Right ventricle myocardium superior (tissue), 1 donor: ENCODE results near the gene RASA1. TPM values are rescaled to one million over a fixed set of nuclear protein-coding genes. Genes with fewer than 3 reads are reported as not detected.

ENCODE experiments used
- ATAC-seq: fragments of 200-7000 bp; cut with Tn5 transposase; one replicate; pipeline ENCODE4 v1.9.1; 2020; ENCODE audit warnings: mild to moderate bottlenecking; ENCODE audit not compliant: poor library complexity
- DNase-seq: peaks from one replicate; pipeline ENCODE4 v3.0.0-alpha.2; 2020
- intact Hi-C: fragments of 100-400 bp; cut with DNase I; formaldehyde crosslinking; loops from one replicate; pipeline ENCODE4 v1.11.2; 2022
- total RNA-seq: library from RNA; stranded (reverse); fragmentation: NEBNext Ultra II Directional; extraction: Animal tissue kit (Norgen Biotek cat#: 25700); gene quantifications from one replicate; pipeline ENCODE4 v1.2.1, GENCODE V29; 2021
- donor health status: DM: no; HTN: yes; CAD: no; lungs with severe emphysema.

The RASA1 gene
- total RNA-seq, 1 donor from 2014 or later: 18.1 TPM

DNA sequence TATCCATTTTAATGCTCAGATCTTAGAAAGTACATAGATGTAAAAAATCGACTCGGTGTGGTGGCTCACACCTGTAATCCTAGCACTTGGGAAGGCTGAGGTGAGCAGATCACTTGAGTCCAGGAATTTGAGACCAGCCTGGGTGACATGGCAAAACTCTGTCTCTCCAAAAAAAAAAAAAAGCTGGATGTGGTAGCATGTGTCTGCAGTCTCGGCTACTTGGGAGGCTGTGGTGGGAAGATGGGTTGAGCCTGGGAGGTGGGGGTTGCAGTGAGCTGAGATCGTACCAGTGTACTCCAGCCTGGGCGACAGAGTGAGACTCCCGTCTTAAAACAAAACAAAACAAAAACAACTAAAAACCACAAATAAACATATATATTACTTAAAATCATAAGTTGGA, 61.4 kb downstream of the RASA1 start:
- DNase-seq (no peak), ATAC-seq (no peak)
- intact Hi-C loops: no loop called here

DNA sequence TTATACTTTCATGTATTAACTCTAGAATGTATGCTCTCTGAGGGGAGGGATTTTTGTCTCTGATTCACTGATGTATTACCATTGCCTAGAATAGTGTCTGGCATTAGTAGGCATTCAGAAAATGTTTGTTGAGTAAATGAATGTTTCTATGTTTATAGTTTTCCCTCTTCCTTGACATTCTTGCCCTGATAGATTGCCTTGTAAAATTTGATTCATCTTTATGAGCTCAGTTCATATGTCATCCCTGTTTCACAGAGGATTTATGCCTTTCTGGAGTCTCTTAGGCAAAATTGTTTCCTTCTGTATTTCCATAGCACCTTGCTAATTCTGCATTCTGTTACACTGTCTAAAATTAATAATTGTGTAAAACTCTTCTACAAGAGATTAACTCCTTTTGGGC, 72.3 kb downstream of the RASA1 start:
- intact Hi-C loops: no loop called here
- DNase-seq (no peak), ATAC-seq (no peak)

DNA sequence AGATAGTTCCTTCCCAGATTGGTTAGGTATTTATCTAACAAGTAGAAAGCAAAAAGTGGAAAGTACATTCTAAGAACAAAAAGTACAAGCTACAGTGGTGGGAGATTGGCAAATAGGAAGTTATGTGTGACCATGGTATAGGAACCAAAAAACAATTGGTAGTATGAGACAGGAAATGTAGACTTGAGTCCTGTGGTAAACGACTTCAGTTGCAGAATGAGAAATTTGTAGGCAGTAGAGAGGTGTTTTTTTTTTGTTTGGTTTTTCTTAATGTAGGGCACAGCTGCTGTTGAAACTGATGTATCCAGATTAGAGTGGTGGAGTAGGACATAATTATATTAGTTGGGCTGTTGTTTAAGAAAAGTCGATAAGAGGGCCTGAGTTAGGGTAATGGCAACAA, 73.0 kb downstream of the RASA1 start:
- no peak for DNase-seq
- intact Hi-C loops: no loop called here
- no peak for ATAC-seq

- ATAC-seq (no peak), DNase-seq (no peak)
- intact Hi-C loops: no loop called here
Measured at GRCh38 chr5:87347272-87347671, 79.6 kb downstream of the RASA1 start.

DNA sequence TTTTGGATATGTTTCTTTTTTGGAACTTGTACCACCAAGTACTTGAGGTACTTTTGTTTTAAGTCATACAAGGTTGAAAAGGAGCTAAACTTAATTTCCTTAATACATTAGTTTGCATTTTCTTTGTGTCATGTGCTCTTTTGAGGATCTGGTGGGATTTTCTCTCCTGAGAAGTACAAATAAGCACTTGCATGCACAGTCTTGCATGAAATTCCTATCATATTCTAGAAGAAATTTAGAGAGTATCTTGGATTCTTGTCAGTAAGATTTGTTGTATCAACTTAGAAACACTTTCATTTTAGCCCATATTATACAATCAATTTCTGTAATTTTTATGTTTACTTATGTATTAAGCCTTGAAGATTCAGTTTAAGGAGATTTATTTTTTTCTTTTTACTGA, 80.2 kb downstream of the RASA1 start:
- intact Hi-C loops: no loop called here
- ATAC-seq: no peak

GRCh38 chr5:87354496-87354895, 86.8 kb downstream of the RASA1 start:
- no peak for DNase-seq
- ATAC-seq: no peak
- intact Hi-C loops: no loop called here

More for the DNA sequence above, 80.2 kb downstream of the RASA1 start:
- no peak for DNase-seq

- ATAC-seq: no peak
Measured at GRCh38 chr5:87359106-87359505, 91.4 kb downstream of the RASA1 start.

DNA sequence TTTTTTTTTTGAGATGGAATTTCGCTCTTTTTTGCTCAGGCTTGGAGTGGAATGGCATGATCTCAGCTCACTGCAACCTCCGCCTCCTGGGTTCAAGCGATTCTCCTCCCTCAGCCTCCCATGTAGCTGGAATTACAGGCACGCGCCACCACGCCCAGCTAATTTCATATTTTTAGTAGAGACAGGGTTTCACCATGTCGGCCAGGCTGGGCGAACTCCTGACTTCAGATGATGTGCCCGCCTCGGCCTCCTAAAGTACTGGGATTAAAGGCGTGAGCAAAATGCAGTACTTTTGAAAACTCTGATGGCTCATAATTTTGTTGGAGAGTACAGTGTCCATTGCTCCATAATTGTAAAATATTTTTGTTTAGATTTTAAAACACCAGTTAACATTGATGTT, 92.4 kb downstream of the RASA1 start:
- no peak for ATAC-seq
- intact Hi-C loops: no loop called here
- DNase-seq: no peak

More at GRCh38 chr5:87359106-87359505, 91.4 kb downstream of the RASA1 start:
- intact Hi-C loops: no loop called here
- no peak for DNase-seq

DNA sequence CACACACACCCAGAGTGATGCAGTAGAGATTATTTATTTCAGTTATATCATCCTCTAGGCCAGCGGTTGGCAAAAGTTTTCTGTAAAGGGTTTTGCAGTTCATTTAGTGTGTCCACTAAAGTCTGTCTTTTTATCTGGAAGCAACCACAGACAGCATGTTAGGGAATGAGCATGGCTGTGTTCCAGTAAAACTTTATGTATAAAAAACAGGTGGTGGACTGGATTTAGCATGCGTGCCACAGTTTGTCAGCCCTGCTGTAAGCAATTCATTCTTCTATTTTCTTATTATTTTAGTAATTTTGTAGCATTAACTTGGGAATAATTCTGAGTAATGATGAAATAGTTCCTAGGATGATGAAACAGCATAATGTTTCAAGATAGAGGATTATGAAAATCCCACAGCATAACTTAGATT, 93.4 kb downstream of the RASA1 start:
- ATAC-seq (peak; percentile 49), DNase-seq (no peak)
- intact Hi-C loops: no loop called here

GRCh38 chr5:87361536-87362213, 94.0 kb downstream of the RASA1 start:
- DNase-seq (no peak), ATAC-seq (peak; percentile 18)
- intact Hi-C loops: no loop called here

GRCh38 chr5:87367243-87367642, 99.6 kb downstream of the RASA1 start:
- DNase-seq (no peak), ATAC-seq (no peak)
- intact Hi-C loops: no loop called here

DNA sequence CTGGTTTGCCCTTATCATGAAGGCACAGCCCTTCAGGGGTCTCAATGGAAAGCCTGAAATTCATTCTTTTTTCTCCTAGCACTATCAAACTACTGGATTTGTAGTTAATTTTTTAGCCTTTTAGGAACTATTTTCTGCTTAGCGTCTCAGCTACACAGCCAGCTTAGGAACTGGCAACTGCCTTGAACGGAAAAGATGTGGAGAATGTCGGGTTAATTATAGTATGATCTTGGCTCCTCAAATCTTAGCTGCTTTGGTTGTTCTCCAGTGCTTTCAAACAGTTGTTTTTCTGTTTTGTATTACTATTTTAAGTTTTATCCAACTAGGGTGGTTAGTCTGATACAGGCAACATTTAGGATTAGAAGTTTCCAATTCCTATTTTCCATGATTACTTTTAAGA, 100.9 kb downstream of the RASA1 start:
- intact Hi-C loops: no loop called here
- DNase-seq (no peak), ATAC-seq (peak; percentile 65)

DNA sequence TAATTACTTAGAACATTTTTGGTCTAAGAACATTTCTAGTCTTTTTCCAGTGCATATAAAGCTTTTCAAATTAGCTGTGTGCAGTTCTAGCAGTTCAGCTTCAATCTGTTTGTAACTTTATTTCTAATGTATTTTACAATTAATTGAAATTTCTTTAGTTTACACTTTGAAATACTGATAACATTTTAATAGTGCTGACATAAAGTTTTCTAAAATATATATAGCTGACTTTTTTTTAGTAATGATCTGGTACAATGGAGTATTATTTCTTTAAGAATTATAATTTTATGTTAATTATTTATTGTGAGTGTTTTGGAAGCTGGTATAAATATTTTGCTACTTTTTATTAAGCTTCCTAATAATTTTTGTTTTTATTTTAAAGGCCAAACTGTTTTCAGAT, 101.7 kb downstream of the RASA1 start:
- ATAC-seq: no peak
- no peak for DNase-seq
- intact Hi-C loops: no loop called here

DNA sequence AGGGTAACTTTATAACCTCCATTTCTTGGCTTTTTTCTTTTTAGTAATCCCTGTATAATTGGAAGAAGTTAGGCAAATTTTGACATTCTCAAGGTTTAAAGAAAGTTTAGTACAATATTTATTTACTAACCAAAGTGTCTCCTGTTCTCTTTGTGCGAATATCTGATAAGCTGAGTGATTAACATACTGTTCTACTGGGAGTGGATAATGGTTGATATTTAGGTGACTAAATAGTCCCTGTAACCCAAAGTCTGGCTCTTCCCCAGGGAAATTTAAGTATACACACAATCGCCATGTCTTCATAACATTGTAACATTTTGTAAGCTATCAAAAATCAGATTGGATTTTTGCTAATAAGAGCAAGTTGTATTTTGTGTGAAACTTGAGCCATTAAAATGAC, 105.0 kb downstream of the RASA1 start:
- ATAC-seq (peak; percentile 44), DNase-seq (no peak)
- intact Hi-C loops: no loop called here

DNA sequence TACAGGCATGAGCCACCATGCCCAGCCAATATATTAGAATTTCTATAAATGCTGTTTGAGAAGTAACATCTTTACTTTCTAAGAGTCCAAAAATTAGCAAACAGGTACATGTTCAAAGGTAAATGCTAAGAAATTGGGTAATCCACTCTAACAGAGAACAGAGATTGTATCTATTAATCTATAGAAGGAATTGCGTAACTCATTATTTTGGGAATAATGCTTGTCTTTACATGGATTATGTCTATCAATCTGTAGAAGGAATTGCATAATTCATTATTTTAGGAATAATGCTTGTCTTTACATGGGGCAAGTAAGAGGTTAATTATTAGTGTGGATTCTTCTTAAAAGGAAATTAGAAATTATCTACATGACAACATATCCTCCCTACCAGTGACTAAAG, 114.5 kb downstream of the RASA1 start:
- intact Hi-C loops: no loop called here
- no peak for ATAC-seq

GRCh38 chr5:87383216-87383615, 115.5 kb downstream of the RASA1 start:
- no peak for DNase-seq
- intact Hi-C loops: no loop called here
- no peak for ATAC-seq

More for the DNA sequence above, 114.5 kb downstream of the RASA1 start:
- no peak for DNase-seq

GRCh38 chr5:87385802-87386201, 118.1 kb downstream of the RASA1 start:
- DNase-seq: no peak
- no peak for ATAC-seq
- intact Hi-C loops: no loop called here

DNA sequence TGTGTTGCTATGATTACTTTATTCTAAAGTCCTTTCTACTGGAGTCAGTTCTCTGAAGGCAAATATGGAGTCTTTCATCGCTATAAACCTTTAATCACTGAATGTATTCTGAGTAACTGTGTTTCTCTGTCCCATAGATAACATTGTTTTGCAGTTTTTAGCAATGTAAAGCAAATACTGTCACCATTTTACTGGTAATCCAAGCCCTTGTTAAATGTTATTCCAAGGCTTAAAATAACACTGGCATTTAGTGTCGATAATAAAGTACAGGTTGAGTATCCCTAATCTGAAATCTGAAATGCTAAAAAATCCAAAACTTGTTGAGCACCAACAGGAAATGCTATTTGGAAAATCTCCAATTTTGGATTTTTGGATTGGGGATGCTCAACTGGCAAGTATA, 120.4 kb downstream of the RASA1 start:
- intact Hi-C loops: no loop called here
- ATAC-seq: no peak
- no peak for DNase-seq

- no peak for DNase-seq
- intact Hi-C loops: no loop called here
- ATAC-seq: no peak
Measured at GRCh38 chr5:87389296-87390034, 121.8 kb downstream of the RASA1 start.

DNA sequence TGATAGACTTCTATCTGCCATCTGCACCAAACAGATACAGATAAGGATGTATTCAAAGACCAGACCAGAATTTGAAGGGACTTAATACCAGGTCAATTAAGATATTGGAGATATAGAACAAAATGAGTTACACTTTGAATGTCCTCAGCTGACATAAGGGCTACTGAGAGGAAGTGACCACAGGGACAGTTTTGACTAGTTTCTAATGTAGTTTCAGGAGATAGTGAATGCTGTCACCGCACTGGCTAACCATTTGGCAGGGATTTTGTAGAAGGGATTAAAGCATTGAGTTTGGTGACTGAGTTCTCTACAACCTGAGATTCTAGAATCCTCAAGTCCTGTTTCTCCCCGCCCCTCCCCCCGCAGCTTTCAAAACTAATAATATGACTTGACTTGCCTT, 122.4 kb downstream of the RASA1 start:
- no peak for ATAC-seq
- DNase-seq: no peak
- intact Hi-C loops: no loop called here
